Measurements from ENCODE around the gene CDC34.

The CDC34 gene

DNA sequence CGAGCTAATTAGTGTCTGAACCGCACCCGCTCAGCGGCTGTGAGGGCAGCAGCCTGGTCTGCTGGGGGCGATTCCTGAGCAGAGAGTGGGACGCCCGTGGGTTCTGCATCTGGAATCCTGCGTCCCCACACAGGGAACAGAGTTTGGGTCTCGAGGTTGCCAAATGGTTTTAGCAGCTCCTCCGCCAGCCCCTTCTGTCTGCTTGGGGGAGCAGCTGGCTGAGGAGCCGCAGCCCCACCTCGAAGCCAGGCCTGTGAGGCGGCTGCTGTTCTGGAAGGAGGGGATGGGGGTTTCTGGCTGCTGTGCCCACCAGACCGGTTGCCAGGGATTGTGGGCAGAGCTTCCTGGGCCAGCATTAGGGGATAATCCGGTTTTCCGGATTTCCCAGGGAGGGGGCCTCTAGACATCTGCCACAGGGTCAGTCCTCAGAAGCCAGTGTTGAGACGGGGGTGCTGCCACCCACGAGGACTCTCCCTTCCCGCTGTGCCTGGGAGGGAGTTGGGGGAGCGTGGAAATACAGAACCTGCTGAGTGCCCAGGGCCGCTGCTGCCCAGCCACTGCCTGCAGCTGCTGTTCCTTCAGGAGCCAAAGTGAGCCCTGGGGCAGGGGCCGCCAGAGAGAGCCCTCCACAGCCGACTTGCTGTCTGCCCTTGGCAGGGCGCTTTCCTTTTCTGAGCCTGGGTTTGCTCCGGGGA is 2.0 kb downstream of the CDC34 start:
- Histone ChIP-seq H3K27ac (replicated peaks) (peak overlapping the region; percentile 79), H3K4me3 (replicated peaks; ENCODE audit: insufficient read depth, low read length) (peak overlapping the region; percentile 76), H3K27me3 (ENCODE audit: insufficient read depth, poor library complexity, severe bottlenecking) (no peaks in the 10 kb centered on the region)
- DNase-seq (ENCODE audit: low read depth in 1 of 2, low spot score in 1 of 2) = no peak
- TF ChIP-seq POLR2AphosphoS5 (IDR thresholded peaks at IDR 0.05; ENCODE audit: low read depth) = no peak
- no peak for TF ChIP-seq SPI1 (IDR thresholded peaks at IDR 0.05; ENCODE audit: borderline replicate concordance, low read depth)
- TF ChIP-seq, protein P1, sequence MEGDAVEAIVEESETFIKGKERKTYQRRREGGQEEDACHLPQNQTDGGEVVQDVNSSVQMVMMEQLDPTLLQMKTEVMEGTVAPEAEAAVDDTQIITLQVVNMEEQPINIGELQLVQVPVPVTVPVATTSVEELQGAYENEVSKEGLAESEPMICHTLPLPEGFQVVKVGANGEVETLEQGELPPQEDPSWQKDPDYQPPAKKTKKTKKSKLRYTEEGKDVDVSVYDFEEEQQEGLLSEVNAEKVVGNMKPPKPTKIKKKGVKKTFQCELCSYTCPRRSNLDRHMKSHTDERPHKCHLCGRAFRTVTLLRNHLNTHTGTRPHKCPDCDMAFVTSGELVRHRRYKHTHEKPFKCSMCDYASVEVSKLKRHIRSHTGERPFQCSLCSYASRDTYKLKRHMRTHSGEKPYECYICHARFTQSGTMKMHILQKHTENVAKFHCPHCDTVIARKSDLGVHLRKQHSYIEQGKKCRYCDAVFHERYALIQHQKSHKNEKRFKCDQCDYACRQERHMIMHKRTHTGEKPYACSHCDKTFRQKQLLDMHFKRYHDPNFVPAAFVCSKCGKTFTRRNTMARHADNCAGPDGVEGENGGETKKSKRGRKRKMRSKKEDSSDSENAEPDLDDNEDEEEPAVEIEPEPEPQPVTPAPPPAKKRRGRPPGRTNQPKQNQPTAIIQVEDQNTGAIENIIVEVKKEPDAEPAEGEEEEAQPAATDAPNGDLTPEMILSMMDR (IDR thresholded peaks at IDR 0.05; ENCODE audit: insufficient read depth, low read length) = no peak
- TF ChIP-seq GABPA (IDR thresholded peaks at IDR 0.05; ENCODE audit: low read depth) = no peak
- TF ChIP-seq, protein P2, sequence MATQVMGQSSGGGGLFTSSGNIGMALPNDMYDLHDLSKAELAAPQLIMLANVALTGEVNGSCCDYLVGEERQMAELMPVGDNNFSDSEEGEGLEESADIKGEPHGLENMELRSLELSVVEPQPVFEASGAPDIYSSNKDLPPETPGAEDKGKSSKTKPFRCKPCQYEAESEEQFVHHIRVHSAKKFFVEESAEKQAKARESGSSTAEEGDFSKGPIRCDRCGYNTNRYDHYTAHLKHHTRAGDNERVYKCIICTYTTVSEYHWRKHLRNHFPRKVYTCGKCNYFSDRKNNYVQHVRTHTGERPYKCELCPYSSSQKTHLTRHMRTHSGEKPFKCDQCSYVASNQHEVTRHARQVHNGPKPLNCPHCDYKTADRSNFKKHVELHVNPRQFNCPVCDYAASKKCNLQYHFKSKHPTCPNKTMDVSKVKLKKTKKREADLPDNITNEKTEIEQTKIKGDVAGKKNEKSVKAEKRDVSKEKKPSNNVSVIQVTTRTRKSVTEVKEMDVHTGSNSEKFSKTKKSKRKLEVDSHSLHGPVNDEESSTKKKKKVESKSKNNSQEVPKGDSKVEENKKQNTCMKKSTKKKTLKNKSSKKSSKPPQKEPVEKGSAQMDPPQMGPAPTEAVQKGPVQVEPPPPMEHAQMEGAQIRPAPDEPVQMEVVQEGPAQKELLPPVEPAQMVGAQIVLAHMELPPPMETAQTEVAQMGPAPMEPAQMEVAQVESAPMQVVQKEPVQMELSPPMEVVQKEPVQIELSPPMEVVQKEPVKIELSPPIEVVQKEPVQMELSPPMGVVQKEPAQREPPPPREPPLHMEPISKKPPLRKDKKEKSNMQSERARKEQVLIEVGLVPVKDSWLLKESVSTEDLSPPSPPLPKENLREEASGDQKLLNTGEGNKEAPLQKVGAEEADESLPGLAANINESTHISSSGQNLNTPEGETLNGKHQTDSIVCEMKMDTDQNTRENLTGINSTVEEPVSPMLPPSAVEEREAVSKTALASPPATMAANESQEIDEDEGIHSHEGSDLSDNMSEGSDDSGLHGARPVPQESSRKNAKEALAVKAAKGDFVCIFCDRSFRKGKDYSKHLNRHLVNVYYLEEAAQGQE (IDR thresholded peaks at IDR 0.05; ENCODE audit: insufficient replicate concordance, low read depth) = no peak

DNA sequence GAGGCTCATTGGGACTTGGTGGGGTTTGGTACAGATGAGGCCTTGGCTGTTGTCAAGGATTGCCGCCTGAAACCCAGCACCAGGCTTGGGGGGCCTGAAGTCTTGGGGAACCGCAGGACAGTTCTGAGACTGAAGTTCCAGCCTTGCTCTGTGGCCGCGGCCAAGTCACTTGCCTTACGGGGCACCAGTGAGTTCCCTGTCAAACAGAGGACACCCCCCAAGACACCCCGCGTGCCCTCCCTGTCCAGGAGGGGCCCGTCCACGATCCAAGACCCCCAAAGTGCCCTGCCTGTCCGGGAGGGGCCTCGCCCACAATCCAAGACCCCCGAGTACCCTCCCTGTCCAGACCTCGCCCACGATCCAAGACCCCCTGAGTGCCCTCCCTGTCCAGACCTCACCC is 2.5 kb downstream of the CDC34 start:
- no peak for DNase-seq (ENCODE audit: low read depth in 1 of 2, low spot score in 1 of 2)
- no peak for TF ChIP-seq GABPA (IDR thresholded peaks at IDR 0.05; ENCODE audit: low read depth)
- TF ChIP-seq SPI1 (IDR thresholded peaks at IDR 0.05; ENCODE audit: borderline replicate concordance, low read depth) = no peak
- TF ChIP-seq, protein P2 (IDR thresholded peaks at IDR 0.05; ENCODE audit: insufficient replicate concordance, low read depth) = no peak
- no peak for TF ChIP-seq POLR2AphosphoS5 (IDR thresholded peaks at IDR 0.05; ENCODE audit: low read depth)
- TF ChIP-seq, protein P1 (IDR thresholded peaks at IDR 0.05; ENCODE audit: insufficient read depth, low read length) = no peak
- H3K27me3 ChIP-seq (ENCODE audit: insufficient read depth, poor library complexity, severe bottlenecking) = no peaks in the 10 kb centered on the region
- H3K27ac ChIP-seq (replicated peaks) = no peak overlapping the region
- no peak overlapping the region for H3K4me3 ChIP-seq (replicated peaks; ENCODE audit: insufficient read depth, low read length)

DNA sequence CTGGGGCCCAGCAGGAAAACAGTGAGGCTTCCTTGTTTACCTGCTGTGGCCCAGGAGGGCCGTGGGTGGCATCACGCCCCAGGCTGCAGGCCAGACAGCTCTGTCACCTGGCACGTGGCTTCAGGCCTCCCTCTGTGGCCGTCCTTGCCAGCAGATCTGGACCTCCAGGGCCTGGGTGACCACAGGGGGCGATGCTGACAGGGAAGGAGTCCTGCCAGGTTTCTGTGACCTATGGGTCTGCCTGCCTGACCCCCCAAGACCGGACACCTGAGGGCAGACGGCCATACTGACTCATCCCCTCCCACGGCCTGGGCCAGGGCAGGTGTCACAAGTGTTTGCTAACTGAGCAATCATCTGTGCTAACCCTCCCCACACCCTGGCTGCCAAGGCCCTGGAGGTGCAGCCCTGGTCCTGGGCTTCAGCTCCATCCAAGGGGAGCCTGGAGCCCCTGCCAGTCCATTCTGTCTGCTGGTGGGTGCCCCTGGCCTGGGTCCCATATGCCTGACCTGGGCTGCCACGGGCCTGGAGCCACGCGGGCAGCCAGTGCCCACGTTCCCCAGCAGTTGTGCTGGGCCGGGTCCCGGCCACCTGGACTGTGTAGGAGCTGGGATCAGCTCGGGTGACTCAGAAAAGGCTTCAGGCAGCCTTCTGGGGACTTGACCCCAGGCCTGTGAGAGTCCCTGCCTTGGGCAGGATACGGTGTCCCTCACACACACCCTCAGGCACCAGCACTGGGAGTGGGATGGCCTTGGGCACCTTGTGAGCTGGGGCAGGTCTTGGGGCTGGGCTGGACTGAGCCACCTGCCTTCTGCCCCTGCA is 3.7 kb downstream of the CDC34 start:
- TF ChIP-seq GABPA (IDR thresholded peaks at IDR 0.05; ENCODE audit: low read depth) (no peak), SPI1 (IDR thresholded peaks at IDR 0.05; ENCODE audit: borderline replicate concordance, low read depth) (no peak), POLR2AphosphoS5 (IDR thresholded peaks at IDR 0.05; ENCODE audit: low read depth) (no peak)
- TF ChIP-seq, protein P2 (IDR thresholded peaks at IDR 0.05; ENCODE audit: insufficient replicate concordance, low read depth) = no peak
- TF ChIP-seq, protein P1 (IDR thresholded peaks at IDR 0.05; ENCODE audit: insufficient read depth, low read length) = no peak
- Histone ChIP-seq H3K4me3 (replicated peaks; ENCODE audit: insufficient read depth, low read length) (no peak overlapping the region), H3K27ac (replicated peaks) (no peak overlapping the region), H3K27me3 (ENCODE audit: insufficient read depth, poor library complexity, severe bottlenecking) (no peaks in the 10 kb centered on the region)
- no peak for DNase-seq (ENCODE audit: low read depth in 1 of 2, low spot score in 1 of 2)
